NCI-H2227 (cell line): Measurements from ENCODE around the gene SBK3.
"Not testable (repeated sequence)": the region's sequence is repeated elsewhere in the genome, so short reads cannot be mapped to it uniquely, and the experiment has no call there.

Source experiments
- DNase-seq: peaks from one replicate; lab custom pipeline; 2025; ENCODE audit not compliant: unreplicated experiment; lab: John Stamatoyannopoulos, UW

The SBK3 gene

GRCh38 chr19:55541091-55541490, 4.3 kb downstream of the SBK3 start:
- no peak for DNase-seq

- no peak for DNase-seq
Observed at GRCh38 chr19:55540619-55541018, 4.7 kb downstream of the SBK3 start.

GRCh38 chr19:55539090-55539984, 6.0 kb downstream of the SBK3 start:
- no peak for DNase-seq

GRCh38 chr19:55538132-55538531, 7.2 kb downstream of the SBK3 start:
- DNase-seq = no peak

GRCh38 chr19:55537741-55538111, 7.6 kb downstream of the SBK3 start:
- no peak for DNase-seq

- DNase-seq = no peak
Observed at GRCh38 chr19:55536951-55537740, 8.2 kb downstream of the SBK3 start, which contains the start of gene SBK2. Gene SBK2, minus strand, starts transcription at chr19:55537133. Its CDS starts 839 bp downstream, at chr19:55536294.

- no peak for DNase-seq
Observed at GRCh38 chr19:55536366-55536765, 9.0 kb downstream of the SBK3 start.

- DNase-seq = no peak
Observed at GRCh38 chr19:55535965-55536350, 9.4 kb downstream of the SBK3 start.

GRCh38 chr19:55535173-55535964, 10.0 kb downstream of the SBK3 start:
- DNase-seq = no peak

GRCh38 chr19:55534280-55534679, 11.1 kb downstream of the SBK3 start:
- not testable (repeated sequence) for DNase-seq

- no peak for DNase-seq
Observed at GRCh38 chr19:55530996-55531395, 14.3 kb downstream of the SBK3 start.

- DNase-seq = no peak
Observed at GRCh38 chr19:55529636-55530234, 15.6 kb downstream of the SBK3 start.

GRCh38 chr19:55528030-55528803, 17.1 kb downstream of the SBK3 start:
- peak; percentile 89 for DNase-seq

- no peak for DNase-seq
Observed at GRCh38 chr19:55527197-55528029, 17.9 kb downstream of the SBK3 start.

GRCh38 chr19:55526216-55527196, 18.8 kb downstream of the SBK3 start:
- peak; percentile 69 for DNase-seq

- no peak for DNase-seq
Observed at GRCh38 chr19:55525289-55526101, 19.8 kb downstream of the SBK3 start.

GRCh38 chr19:55520691-55521292, 24.6 kb downstream of the SBK3 start:
- DNase-seq = no peak
